ENCODE measurements around the gene CYSLTR2.
A peak's percentile ranks its signal among the peaks of the same experiment; 100 is the strongest.

Gene CYSLTR2

DNA sequence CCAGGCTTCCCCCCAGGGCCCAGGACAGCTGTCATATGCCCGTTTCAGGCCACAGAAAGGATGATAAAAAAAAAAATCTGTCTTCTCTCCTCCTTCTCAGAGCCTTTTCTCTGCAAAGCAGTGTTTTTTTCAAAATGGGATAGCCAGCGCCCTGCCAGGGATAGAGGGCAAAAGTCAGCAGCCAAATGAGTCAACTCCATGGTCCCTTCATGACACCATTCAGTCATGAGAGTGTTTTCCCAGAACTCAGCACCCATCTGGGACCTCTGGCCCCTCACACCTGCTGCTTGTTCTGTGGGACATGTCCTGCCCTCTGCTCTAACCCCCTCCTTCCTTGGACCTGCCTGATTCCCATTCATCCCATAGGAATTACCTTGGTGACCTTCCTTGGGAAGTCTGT, 95.0 kb downstream of the CYSLTR2 start:
- DNase-seq = no peak

DNA sequence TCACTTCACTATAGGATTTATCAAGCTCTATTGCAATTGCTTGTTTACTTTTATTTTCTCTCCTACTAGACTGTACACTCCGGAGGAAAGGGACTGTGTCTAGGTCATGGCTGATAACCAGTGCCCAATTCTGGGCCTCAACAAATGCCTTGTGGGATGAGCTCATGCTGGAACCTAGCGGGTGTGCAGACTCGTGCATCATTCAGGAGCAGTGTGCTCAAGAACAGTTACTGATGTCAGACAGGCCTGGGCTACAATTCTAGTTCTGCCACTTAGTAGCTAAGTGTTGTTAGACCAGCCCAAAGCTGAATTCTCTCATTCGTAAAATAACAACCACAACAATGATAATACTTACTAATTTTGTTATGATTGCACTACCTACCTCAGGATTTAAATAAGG, 95.4 kb downstream of the CYSLTR2 start:
- DNase-seq = no peak

DNA sequence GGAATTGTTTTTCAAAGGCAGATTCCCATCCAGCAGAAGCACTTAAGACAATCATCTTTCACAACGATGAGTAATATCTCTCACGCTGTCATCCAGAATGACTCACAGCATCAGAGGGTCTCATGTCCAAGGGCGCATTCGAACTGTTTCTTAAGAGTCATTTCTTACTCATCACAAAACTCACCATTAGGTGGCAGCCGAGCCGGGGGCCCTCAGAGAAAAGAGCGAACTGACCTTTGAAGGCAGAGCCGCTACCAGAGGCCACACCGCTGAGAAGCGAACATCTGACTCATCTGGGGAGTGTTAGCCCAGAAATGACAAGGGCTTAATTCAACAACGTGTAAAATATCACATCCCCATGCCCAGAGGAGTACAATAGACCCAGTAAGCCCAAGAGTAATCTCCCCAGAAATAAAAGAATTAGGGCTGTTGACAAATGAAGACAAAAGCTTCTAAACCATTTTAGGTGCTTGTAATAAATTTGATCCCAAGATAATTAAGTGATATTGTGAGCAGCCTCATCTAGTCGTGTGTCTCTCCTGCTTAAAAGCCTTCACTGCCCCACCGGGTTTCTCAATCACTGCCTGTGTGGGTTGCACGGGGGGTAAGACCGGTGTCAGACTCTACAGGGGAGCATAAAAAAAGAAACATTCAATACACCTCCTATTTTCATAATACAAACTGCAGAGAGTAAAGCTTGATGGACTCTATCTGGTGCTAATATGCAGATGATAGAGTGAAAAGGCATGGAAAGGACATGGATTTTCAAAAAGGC, 96.2 kb downstream of the CYSLTR2 start:
- peak; percentile 67 to 68 for DNase-seq

DNA sequence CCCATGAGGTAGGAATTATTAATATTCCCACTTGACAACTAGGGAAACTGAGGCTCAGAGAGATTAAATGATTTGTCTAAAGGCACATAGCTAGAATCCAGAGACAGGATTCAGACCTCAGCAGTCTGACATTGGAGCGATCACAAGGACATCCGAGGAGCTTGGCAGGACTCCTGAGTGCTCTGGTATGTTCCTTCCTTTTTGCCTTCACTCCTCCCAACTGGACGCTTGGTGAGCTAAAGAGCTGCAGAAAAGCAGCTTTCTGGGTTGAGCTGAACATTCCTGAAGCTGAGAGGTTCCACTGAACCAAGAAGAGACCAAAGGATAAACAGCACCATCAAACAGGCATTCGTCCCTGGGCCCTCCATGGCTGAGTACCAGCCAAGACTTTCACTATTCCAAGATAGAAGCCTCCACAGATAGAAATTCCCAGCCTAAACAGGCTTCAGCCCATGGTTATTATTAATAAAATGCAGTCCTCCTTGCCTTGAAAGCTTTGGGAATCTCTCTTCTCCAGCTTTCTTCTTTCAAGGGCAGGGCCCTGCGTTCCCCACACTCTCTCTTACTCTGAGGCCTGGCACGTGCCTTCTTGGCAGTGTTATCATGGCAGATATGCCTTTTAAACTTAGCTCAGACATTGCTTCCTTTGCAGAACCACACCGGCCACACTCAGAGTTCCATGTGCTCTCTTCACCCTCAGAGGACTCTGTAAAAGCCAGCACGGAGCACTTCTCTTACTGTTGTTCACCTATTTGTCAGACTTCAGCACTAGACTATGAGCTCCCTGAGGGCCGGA, 97.1 kb downstream of the CYSLTR2 start:
- DNase-seq = no peak

DNA sequence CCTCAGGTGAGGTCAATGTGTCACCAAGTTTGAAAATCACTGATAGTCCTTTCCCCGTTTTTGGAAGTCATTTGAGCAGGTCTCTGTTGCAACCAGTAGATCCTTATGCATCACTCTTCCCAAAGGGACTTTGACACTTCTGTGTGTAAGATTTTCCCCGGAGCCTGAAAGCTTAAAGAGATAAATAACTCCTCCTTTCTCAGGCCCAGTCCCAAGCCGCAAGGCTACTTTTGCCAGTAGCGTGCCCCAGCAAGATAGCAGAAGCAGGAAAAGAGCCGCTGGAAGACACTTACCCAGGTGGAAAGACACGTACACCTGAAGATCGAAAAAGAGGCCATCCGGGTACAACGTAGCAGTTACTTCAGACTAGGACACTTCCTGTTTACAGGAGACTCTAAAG, 106.9 kb downstream of the CYSLTR2 start:
- DNase-seq = no peak

Data from activated CD4-positive, alpha-beta T cell treated with anti-CD3 and anti-CD28 coated beads for 4 hours (primary cell).